ENCODE measurements around the gene NBEAL1.
"Not testable (repeated sequence)": the region's sequence is repeated elsewhere in the genome, so short reads cannot be mapped to it uniquely, and the experiment has no call there.

The NBEAL1 gene

GRCh38 chr2:203246646-203247045 lies 232.0 kb downstream of the NBEAL1 start:
- Histone ChIP-seq H3K27ac (no peak overlapping the region), H3K4me3 (no peak overlapping the region), H3K36me3 (peaks cover 73% of the 10 kb centered on the region)

GRCh38 chr2:203252818-203253217 lies 238.1 kb downstream of the NBEAL1 start:
- Histone ChIP-seq H3K27me3 (no peaks in the 10 kb centered on the region), H4K20me1 (no peaks in the 10 kb centered on the region), H3K36me3 (peaks cover 78% of the 10 kb centered on the region), H3K27ac (no peak overlapping the region), H3K4me2 (no peak overlapping the region), H3K4me1 (no peaks in the 10 kb centered on the region), H3K4me3 (no peak overlapping the region), H3K9ac (no peak overlapping the region), H3K9me3 (peaks cover 13% of the 10 kb centered on the region)
- no peak for TF ChIP-seq Cebpa-rat (IDR thresholded peaks at IDR 0.05)

More at GRCh38 chr2:203246646-203247045, 232.0 kb downstream of the NBEAL1 start:
- no peaks in the 10 kb centered on the region for H3K27me3 ChIP-seq
- no peak overlapping the region for H3K9ac ChIP-seq
- no peaks in the 10 kb centered on the region for H4K20me1 ChIP-seq
- no peak for TF ChIP-seq Cebpa-rat (IDR thresholded peaks at IDR 0.05)
- no peaks in the 10 kb centered on the region for H3K9me3 ChIP-seq
- H3K4me2 ChIP-seq, result no peak overlapping the region
- no peaks in the 10 kb centered on the region for H3K4me1 ChIP-seq

GRCh38 chr2:203253422-203254095 lies 238.9 kb downstream of the NBEAL1 start:
- H3K4me1 ChIP-seq, H3K4me3 ChIP-seq, H3K27me3 ChIP-seq, H3K27ac ChIP-seq, H3K4me2 ChIP-seq, H3K9ac ChIP-seq, H4K20me1 ChIP-seq: not testable (repeated sequence)
- Histone ChIP-seq H3K9me3 (peaks cover 13% of the 10 kb centered on the region), H3K36me3 (peaks cover 78% of the 10 kb centered on the region)

- Histone ChIP-seq H3K36me3 (peaks cover 73% of the 10 kb centered on the region), H3K9ac (no peak overlapping the region), H3K9me3 (no peaks in the 10 kb centered on the region), H3K4me1 (no peaks in the 10 kb centered on the region), H3K27me3 (no peaks in the 10 kb centered on the region), H3K27ac (no peak overlapping the region), H3K4me3 (no peak overlapping the region), H3K4me2 (no peak overlapping the region), H4K20me1 (peaks cover 8% of the 10 kb centered on the region; the same call in 1 of the 2 replicates)
- TF ChIP-seq Cebpa-rat (IDR thresholded peaks at IDR 0.05), result no peak
Measured at GRCh38 chr2:203261326-203262159, 246.9 kb downstream of the NBEAL1 start.
